Upper lobe of right lung (tissue), 1 donor: Measurements from ENCODE around the gene STPG1. TPM values are rescaled to one million over a fixed set of nuclear protein-coding genes. Genes with fewer than 3 reads are reported as not detected.
A peak's percentile ranks its signal among the peaks of the same experiment; 100 is the strongest.

ENCODE experiments used
- ATAC-seq: fragments of 200-7000 bp; cut with Tn5 transposase; one replicate; pipeline ENCODE4 v1.9.1; 2020; ENCODE audit warnings: mild to moderate bottlenecking, moderate library complexity
- DNase-seq: peaks from one replicate; pipeline ENCODE4 v3.0.0-alpha.2; 2020
- H3K27ac ChIP-seq: fragments of 200-600 bp; one replicate; pipeline ENCODE4 v1.8.0; 2022
- H3K27me3 ChIP-seq: fragments of 200-600 bp; one replicate; pipeline ENCODE4 v1.8.0; 2022; ENCODE audit warnings: mild to moderate bottlenecking
- H3K36me3 ChIP-seq: fragments of 200-600 bp; one replicate; pipeline ENCODE4 v1.8.0; 2022
- H3K4me1 ChIP-seq: fragments of 200-600 bp; one replicate; pipeline ENCODE4 v1.8.0; 2022
- H3K4me3 ChIP-seq: fragments of 200-600 bp; one replicate; pipeline ENCODE4 v1.8.0; 2022; ENCODE audit warnings: mild to moderate bottlenecking
- H3K9me3 ChIP-seq: fragments of 200-600 bp; one replicate; pipeline ENCODE4 v1.8.0; 2022
- intact Hi-C: fragments of 100-400 bp; cut with DNase I; formaldehyde crosslinking; loops from one replicate; pipeline ENCODE4 v1.11.0; 2022
- total RNA-seq: library from RNA; stranded (reverse); fragmentation: NEBNext Ultra II Directional; extraction: Animal tissue kit (Norgen Biotek cat#: 25700); gene quantifications from one replicate; pipeline ENCODE4 v1.2.1, GENCODE V29; 2021
- TF ChIP-seq, protein P1 (sequence below): fragments of 200-600 bp; IDR thresholded peaks from one replicate; pipeline ENCODE4 v1.8.0; 2022; ENCODE audit warnings: antibody characterized with exemption
- donor health status: DM: no; HTN: yes; CAD: no; lungs with severe emphysema.

The STPG1 gene
- total RNA-seq, 1 donor from 2014 or later = 8.6 TPM

DNA sequence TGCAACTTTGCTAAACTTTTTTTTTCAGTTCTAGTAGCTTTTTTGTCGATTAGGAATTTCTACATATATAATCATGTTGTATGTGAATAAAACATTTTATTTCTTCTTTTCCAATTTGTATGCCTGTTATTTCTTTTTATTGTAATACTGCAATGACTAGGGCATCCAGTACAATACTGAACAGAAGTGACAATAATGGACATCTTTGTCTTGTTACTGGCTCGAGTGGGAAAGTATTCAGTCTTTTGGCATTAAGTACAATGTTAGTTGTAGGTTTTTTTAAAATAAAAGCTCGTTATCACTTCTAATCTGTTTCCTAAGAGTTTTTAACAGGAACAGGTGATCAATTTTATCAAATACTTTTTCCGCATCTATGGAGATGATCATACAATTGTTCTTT lies 9.8 kb downstream of the STPG1 start:
- intact Hi-C loops = no loop called here
- no peak for ATAC-seq
- DNase-seq = no peak
- H3K9me3 ChIP-seq = no peaks in the 10 kb centered on the region
- no peak overlapping the region for H3K4me3 ChIP-seq
- H3K27ac ChIP-seq = no peak overlapping the region
- H3K36me3 ChIP-seq = peaks cover 10% of the 10 kb centered on the region
- TF ChIP-seq, protein P1, sequence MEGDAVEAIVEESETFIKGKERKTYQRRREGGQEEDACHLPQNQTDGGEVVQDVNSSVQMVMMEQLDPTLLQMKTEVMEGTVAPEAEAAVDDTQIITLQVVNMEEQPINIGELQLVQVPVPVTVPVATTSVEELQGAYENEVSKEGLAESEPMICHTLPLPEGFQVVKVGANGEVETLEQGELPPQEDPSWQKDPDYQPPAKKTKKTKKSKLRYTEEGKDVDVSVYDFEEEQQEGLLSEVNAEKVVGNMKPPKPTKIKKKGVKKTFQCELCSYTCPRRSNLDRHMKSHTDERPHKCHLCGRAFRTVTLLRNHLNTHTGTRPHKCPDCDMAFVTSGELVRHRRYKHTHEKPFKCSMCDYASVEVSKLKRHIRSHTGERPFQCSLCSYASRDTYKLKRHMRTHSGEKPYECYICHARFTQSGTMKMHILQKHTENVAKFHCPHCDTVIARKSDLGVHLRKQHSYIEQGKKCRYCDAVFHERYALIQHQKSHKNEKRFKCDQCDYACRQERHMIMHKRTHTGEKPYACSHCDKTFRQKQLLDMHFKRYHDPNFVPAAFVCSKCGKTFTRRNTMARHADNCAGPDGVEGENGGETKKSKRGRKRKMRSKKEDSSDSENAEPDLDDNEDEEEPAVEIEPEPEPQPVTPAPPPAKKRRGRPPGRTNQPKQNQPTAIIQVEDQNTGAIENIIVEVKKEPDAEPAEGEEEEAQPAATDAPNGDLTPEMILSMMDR = no peak
- no peaks in the 10 kb centered on the region for H3K27me3 ChIP-seq
- no peaks in the 10 kb centered on the region for H3K4me1 ChIP-seq

- H3K4me1 ChIP-seq = no peaks in the 10 kb centered on the region
- H3K27me3 ChIP-seq = no peaks in the 10 kb centered on the region
- intact Hi-C loops = no loop called here
- DNase-seq = no peak
- TF ChIP-seq, protein P1 = no peak
- H3K4me3 ChIP-seq = no peak overlapping the region
- ATAC-seq = no peak
- H3K36me3 ChIP-seq = peaks cover 10% of the 10 kb centered on the region
- H3K9me3 ChIP-seq = no peaks in the 10 kb centered on the region
- no peak overlapping the region for H3K27ac ChIP-seq
These were observed 13.5 kb downstream of the STPG1 start for GRCh38 chr1:24400065-24400464.

DNA sequence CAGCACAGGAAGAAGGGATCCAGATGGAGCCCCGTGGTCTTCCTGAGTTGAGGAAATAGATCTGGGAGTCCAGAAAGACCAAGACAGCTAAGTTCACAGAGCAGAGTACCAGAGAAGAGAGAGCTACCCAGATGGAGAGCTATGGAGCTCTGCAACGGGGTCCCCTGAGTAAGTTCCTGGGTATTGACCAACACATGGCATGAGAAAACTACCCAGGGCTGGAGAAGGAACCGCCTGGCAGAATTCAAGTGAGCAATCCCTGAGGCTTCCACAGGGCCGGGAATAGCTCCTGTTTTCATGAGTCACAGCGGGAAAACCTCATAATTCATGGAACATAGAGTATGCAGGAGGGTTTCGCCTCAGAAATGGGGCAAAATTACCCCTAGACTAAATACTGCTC lies 19.7 kb downstream of the STPG1 start:
- H3K36me3 ChIP-seq = no peaks in the 10 kb centered on the region
- H3K4me3 ChIP-seq = no peak overlapping the region
- no peaks in the 10 kb centered on the region for H3K27me3 ChIP-seq
- H3K9me3 ChIP-seq = no peaks in the 10 kb centered on the region
- intact Hi-C loops = loop anchor here (2.0 kb wide), 1 partner anchor 193 kb away; no protein-coding TSS in a partner anchor
- DNase-seq (no peak), ATAC-seq (no peak)
- TF ChIP-seq, protein P1 = no peak
- H3K4me1 ChIP-seq = peaks cover 14% of the 10 kb centered on the region
- H3K27ac ChIP-seq = no peak overlapping the region

DNA sequence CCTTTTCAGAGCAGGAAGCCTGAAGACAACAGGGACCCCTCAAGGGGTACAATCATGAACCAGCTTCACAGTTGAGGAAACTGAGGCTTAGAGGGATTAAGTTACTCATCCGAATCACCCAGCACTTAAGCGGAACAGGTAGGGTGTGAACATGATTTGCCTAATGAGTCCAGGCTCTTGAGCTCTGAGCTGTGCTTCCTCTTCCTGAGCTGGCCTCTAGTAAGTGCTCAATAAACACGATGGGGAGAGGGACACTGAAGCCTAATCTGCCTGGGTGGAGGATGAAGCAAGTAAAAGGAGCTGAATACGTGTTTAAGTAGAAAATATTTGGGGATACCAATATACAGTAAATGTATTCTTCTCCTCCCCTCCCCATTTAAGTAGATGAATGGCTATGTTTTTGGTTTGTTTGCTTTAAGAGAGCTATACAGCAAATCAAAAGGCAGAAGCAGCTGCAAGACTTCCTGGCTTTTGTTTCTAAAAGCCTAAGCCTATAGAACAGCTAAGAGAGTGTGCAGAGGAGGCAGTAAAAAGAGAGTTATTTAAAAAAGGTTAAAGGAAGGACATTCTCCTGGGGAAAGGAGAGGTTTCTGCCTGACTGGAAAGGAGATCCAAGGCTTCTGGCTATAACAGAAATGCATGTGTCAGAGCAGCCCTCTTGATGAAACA lies 20.5 kb downstream of the STPG1 start:
- intact Hi-C loops = loop anchor here (2.0 kb wide), 1 partner anchor 192 kb away; no protein-coding TSS in a partner anchor
- Histone ChIP-seq H3K4me1 (peaks cover 14% of the 10 kb centered on the region), H3K27ac (peak overlapping the region; percentile 79), H3K36me3 (no peaks in the 10 kb centered on the region), H3K4me3 (no peak overlapping the region), H3K27me3 (no peaks in the 10 kb centered on the region), H3K9me3 (no peaks in the 10 kb centered on the region)
- DNase-seq (no peak), ATAC-seq (no peak)
- TF ChIP-seq, protein P1 = no peak

GRCh38 chr1:24392604-24392946 lies 21.0 kb downstream of the STPG1 start:
- Histone ChIP-seq H3K36me3 (no peaks in the 10 kb centered on the region), H3K27me3 (no peaks in the 10 kb centered on the region), H3K4me3 (no peak overlapping the region), H3K9me3 (no peaks in the 10 kb centered on the region), H3K4me1 (peaks cover 14% of the 10 kb centered on the region), H3K27ac (peak overlapping the region; percentile 79)
- ATAC-seq (no peak), DNase-seq (no peak)
- TF ChIP-seq, protein P1 = no peak
- intact Hi-C loops = loop anchor here (2.0 kb wide), 1 partner anchor 192 kb away; no protein-coding TSS in a partner anchor
